ENCODE data around the gene ADIRF. TPM values are rescaled to one million over a fixed set of nuclear protein-coding genes. Genes with fewer than 3 reads are reported as not detected.
"Not testable (repeated sequence)": the region's sequence is repeated elsewhere in the genome, so short reads cannot be mapped to it uniquely, and the experiment has no call there.

The ADIRF gene
- total RNA-seq, 1 donor from 2014 or later: not detected

GRCh38 chr10:86945361-86946212, 22.7 kb upstream of the ADIRF start:
- peak; percentile 51 for DNase-seq (ENCODE audit: low read depth)

GRCh38 chr10:86946213-86947155, 21.8 kb upstream of the ADIRF start:
- DNase-seq (ENCODE audit: low read depth): no peak

- DNase-seq (ENCODE audit: low read depth): not testable (repeated sequence)
These were observed 20.5 kb upstream of the ADIRF start for GRCh38 chr10:86947806-86948205.

GRCh38 chr10:86950349-86950748, 17.9 kb upstream of the ADIRF start:
- no peak for DNase-seq (ENCODE audit: low read depth)

- DNase-seq (ENCODE audit: low read depth): no peak
These were observed 17.0 kb upstream of the ADIRF start for GRCh38 chr10:86951184-86951761.

GRCh38 chr10:86952106-86952505, 16.2 kb upstream of the ADIRF start:
- no peak for DNase-seq (ENCODE audit: low read depth)

GRCh38 chr10:86952697-86953096, 15.6 kb upstream of the ADIRF start:
- DNase-seq (ENCODE audit: low read depth): not testable (repeated sequence)

GRCh38 chr10:86953747-86954680, 14.3 kb upstream of the ADIRF start:
- peak; percentile 83 for DNase-seq (ENCODE audit: low read depth)

GRCh38 chr10:86954681-86955500, 13.4 kb upstream of the ADIRF start:
- no peak for DNase-seq (ENCODE audit: low read depth)

- no peak for DNase-seq (ENCODE audit: low read depth)
These were observed 12.6 kb upstream of the ADIRF start for GRCh38 chr10:86955501-86956194.

GRCh38 chr10:86956195-86956847, 12.0 kb upstream of the ADIRF start:
- no peak for DNase-seq (ENCODE audit: low read depth)

GRCh38 chr10:86956848-86957448, 11.3 kb upstream of the ADIRF start:
- no peak for DNase-seq (ENCODE audit: low read depth)

- no peak for DNase-seq (ENCODE audit: low read depth)
These were observed 10.7 kb upstream of the ADIRF start, which contains the start of gene MMRN2 for GRCh38 chr10:86957471-86958115. Gene MMRN2 (minus strand): TSS chr10:86957615. CDS start chr10:86957541, 74 bp downstream.

GRCh38 chr10:86958116-86958900, 10.0 kb upstream of the ADIRF start, which contains the start of gene SNCG:
Gene SNCG (plus strand): TSS chr10:86958599. CDS start chr10:86958698, 99 bp downstream.
- no peak for DNase-seq (ENCODE audit: low read depth)

GRCh38 chr10:86958901-86959736, 9.2 kb upstream of the ADIRF start:
- peak; percentile 74 for DNase-seq (ENCODE audit: low read depth)

- DNase-seq (ENCODE audit: low read depth): no peak
These were observed 8.6 kb upstream of the ADIRF start for GRCh38 chr10:86959737-86960002.
